GM21367 (cell line): Measurements from ENCODE around the gene RAB11FIP4.

Experiments
- ATAC-seq: cut with Tn5 transposase; IDR thresholded peaks from one replicate; pipeline ENCODE4 v1.9.1; 2021; ENCODE audit not compliant: unreplicated experiment

The RAB11FIP4 gene

DNA sequence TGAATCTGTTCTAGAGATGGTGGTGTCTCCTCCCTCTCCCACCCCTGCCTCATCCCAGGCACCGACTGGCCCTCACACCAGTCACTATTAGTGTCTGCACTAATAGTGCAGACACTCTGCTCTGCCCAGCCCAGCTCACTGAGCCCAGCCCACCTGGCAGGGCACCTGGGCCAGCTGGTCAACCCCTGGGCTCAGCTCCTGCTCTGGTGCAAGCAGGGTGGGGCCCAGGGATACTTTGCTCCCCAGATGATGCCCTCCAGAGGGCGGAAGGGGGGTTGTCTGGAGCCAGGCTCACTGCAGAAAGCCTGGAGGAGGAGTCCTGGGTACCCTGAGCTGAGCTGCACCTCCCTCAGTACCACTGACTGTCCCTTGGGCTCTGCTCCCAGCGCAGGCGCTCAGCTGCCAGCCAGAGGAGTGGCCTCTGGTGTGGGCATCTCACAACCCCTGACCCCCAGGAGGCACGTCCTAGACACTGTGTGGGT is 14.5 kb downstream of the RAB11FIP4 start:
- ATAC-seq: no peak

DNA sequence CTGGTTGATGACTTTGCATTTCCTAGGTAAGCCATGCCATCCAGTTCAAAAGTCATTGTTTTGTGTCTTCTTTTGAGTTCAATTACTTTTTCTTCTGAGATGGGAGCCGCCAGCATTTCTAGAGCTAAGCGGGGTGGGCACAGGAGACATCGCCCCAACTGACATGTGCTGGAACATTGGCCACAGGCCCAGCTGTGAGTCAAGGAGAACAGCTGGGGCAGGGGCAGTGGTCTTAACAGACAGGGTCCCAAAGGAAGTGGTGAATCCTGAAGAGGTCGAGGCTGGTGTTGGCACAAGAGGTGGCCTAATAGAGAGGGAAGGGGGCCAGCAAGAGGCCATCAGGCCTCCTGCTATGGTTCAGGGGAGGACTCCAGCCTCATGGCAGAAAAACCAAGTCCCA is 17.1 kb downstream of the RAB11FIP4 start:
- no peak for ATAC-seq

DNA sequence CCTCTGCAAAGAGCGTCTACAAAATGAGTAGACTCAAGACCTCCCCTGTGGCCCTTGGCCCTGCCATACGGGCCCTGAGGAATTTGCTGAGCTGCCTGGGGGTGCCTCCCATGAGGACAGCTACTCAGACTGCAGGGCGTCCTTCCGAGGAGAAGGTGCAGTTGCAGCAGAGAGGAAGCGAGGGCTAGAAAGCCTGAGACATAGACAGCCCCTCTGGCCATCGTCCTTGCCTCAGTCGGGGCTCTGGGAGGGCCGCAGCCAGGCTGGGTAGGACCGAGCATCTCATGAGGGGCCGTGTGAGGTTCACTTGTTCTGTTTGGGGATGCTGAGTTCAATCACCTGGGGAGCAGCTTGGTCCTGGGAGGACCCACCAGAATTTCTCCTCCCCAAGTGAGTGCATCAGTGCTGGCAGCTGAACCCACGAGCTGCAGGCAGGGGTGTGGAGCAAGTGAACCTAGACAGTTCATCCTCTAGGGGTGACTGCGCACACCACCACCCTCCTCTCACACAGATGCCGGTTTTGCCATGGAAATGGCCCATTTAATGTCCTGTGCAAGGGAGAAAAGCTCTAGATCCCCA is 20.3 kb downstream of the RAB11FIP4 start:
- no peak for ATAC-seq

DNA sequence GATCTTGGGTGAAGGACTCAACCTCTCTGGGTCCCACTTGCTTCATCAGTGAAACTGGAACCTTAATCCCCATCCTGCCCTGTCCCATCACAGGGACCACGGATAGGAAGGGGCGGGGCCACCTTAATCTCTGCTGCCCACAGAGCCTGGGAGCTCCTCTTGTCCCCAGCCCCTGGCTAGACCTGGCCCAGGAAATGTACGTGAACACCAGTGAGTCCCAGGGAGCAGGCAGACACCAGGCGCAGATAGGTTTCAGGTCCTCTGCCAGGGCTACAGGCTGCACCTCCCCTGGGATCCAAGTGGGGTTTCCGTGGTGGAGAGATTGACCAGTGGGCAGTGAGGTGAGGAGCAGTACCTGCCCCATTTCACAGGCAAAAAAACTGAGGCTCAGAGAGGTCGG is 21.0 kb downstream of the RAB11FIP4 start:
- no peak for ATAC-seq

- no peak for ATAC-seq
Measured at GRCh38 chr17:31413081-31413799, 21.8 kb downstream of the RAB11FIP4 start.

- no peak for ATAC-seq
Measured at GRCh38 chr17:31413874-31414549, 22.5 kb downstream of the RAB11FIP4 start.

- ATAC-seq: no peak
Measured at GRCh38 chr17:31414550-31414918, 23.1 kb downstream of the RAB11FIP4 start.

GRCh38 chr17:31415004-31415454 is 23.6 kb downstream of the RAB11FIP4 start:
- no peak for ATAC-seq

DNA sequence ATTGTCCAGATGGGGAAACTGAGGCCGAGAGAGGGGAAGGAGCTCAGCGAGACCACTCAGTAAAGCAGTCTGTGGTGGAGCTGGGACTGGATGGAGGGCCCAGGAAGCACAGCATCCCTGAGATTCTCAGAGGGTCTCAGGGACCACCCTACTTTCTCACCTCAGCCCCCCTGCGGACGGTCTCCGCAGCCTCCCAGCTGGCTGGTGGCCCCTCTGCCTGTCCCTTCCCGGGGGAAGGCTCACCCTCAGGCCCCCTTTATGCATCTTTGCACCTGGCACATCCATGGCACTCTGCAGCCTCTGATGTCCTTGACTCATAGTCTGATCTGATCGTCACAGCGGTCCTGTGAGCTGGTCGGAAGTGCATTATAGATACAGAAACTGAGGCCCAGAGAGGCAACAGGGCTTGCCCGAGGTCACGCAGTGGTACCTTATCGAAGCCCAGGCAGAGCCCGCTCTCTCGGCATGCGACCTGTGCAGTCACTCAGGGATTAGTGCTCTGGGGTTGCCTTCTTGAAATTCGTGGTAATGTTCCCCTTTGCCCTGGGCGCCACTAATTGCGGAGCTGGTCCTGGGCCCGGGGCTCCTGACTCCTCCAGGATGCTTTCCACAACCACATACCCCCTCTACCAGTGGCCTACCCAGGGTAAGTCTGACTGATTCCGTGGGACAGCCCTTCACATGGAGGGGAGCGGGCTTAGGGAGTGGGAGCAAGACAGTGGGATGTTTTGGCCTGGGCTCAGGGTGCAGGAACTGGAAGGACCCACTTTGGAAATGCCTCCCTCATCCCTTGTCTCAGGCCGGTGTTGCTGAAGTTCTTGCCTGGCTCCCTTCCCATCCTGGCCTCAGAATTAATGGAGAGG is 24.4 kb downstream of the RAB11FIP4 start:
- ATAC-seq: no peak

DNA sequence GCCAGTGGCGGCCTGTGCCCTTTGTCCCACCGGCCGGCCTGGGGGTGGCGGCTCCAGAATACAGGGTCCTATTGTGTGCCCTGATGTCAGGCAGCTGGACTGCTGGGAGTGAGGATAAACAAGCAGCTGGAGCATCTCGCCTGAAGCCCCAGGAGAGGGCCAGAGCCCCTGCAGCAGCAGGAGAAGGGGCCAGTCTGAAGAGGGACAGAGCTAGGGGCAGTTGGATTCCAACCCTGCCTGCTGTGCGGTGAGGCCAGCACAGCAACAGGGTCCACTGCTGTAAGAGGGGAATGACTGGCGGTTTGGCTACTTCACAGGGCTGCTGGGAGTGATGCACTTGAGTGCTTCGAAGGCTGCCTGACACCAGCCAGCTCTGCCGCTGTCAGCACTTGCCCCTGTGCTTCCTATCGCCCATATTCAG is 25.0 kb downstream of the RAB11FIP4 start:
- no peak for ATAC-seq

DNA sequence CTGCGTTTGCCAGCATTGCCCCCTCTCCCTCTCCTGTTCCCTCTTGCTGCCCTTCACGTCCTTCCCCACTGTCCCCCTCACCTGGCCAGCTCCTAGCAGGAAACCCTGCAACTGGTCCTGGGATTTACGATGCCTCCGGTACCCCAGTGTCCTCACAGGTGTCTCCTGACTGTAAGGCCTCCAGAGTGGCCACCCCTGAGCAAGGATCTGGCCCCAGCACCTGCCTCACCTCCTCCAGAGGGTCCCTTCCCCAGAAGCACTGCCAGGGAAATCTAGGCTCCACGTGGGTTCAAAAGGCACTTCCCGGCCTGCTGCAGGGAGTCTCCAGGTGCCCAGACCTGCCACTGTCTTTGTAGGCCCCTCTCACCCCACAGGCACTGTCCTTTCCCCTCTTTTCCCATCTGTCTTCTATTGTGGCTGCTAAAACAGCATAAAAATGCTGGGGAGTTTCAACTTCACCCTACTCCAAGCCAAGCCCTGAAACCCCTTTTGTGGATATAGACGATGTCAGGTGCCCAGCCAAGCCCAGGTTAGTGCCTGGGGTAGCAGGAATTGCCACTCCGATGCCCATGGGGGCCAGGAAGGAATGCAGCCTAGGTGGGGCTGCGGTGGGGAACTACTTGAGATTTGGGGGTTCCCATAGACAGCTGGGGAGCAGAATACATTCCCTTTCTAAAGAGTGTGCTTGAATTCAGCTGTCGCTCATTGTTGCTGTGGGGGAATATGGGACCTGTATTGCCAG is 25.7 kb downstream of the RAB11FIP4 start:
- ATAC-seq: no peak

DNA sequence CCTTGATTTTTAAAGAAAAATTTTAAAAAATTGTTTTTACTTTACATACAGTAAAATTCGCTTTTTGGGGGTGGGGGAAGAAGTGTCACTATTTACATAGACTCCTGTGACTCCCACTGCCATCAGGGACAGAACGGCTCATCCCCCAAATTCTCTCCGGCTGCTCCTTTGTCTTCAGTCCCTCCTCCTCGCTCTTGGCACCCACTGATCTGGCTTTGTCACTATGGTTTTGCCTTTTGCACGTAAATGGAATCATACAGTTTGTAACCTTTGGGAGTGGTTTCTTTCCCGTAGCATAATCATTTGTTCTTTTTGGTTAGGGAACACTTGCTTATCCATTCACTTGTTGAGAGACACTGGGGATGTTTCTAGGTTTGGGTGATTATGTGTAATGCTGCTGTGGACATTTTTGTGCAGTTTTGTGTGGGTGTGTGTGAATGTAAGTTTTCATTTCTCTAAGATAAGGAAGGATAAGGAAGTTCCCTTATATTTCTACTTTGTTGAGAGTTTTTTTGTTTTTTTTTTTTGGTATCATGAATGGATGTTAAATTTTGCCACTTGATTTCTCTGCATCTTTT is 27.4 kb downstream of the RAB11FIP4 start:
- no peak for ATAC-seq

GRCh38 chr17:31422443-31422842 is 31.0 kb downstream of the RAB11FIP4 start:
- ATAC-seq: no peak

GRCh38 chr17:31424944-31425281 is 33.4 kb downstream of the RAB11FIP4 start:
- no peak for ATAC-seq

DNA sequence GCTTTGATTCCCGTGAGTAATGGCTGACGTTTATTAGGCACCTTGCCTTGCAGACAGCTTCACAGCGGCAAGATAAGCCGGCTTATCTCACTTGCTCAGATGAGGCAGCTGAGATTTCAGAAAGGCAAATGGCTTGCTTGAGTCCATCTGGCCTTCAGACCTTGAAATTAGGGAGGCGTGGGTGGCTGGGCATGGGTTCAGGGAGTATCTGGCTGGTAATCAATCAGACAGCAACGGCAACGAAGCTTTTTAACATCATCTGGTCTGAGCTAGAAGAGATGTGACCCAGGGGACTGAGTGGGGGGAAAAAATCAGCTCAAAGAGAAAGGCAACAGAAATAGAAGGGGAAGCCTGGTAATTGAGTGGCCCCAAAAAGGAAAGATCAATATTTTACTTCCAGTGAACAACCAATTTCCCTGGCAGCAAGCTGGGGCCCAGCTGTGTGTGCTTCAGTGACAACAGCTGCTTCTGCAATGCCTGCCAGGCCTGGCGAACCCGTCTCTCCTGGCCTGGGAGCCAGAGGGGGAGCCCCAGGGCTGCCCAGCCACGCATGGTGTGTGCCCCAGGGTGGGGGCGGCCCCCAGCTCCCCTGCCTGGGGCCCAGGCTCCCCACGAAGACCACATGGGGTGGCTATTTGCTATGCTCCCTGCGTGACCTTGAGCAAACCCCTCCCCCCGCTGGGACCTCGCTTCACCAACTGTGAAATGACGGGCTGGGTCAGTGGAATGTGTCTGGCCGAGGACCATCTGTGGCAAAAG is 34.0 kb downstream of the RAB11FIP4 start:
- no peak for ATAC-seq

DNA sequence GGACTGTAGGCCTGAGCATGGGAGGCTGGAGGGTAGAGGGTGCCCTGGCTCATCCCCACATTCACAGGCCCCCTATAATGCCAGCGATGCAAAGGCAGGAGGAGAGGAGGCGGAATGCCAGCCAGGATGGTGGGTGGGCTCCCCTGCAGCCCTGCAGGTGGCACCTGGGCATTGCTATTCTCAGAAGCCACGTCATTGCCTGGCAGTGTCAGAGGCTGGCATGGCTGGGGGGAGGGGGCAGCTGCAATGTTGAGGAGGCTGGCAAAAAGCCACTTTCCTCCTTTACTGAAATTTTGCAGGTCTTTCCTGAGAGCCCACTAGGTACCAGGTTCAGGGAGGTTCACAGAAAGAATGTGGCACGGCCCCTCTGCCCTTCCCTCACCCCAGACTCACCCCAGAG is 36.2 kb downstream of the RAB11FIP4 start:
- no peak for ATAC-seq

- ATAC-seq: no peak
Measured at GRCh38 chr17:31428111-31428510, 36.6 kb downstream of the RAB11FIP4 start.

- no peak for ATAC-seq
Measured at GRCh38 chr17:31428512-31428911, 37.0 kb downstream of the RAB11FIP4 start.

GRCh38 chr17:31431098-31431851 is 39.8 kb downstream of the RAB11FIP4 start:
- ATAC-seq: no peak
